HepG2 (cell line): Measurements from ENCODE around the gene YWHAQ. TPM values are rescaled to one million over a fixed set of nuclear protein-coding genes. Genes with fewer than 3 reads are reported as not detected.
A peak's percentile ranks its signal among the peaks of the same experiment; 100 is the strongest.

ENCODE experiments used
- ATF1 ChIP-seq: IDR thresholded peaks from 2 replicates; pipeline ENCODE4 v1.6.1; 2016; ENCODE audit warnings: mild to moderate bottlenecking, control low read depth
- ATF5 ChIP-seq: sonication (generic); formaldehyde crosslinking; IDR thresholded peaks from 2 replicates; pipeline ENCODE4 v1.4.0; 2020; ENCODE audit warnings: mild to moderate bottlenecking, low read depth, missing genetic modification reagents
- ATM ChIP-seq: fragments of 450-650 bp; IDR thresholded peaks from 2 replicates; pipeline ENCODE4 v1.7.1; 2017; ENCODE audit warnings: mild to moderate bottlenecking, borderline replicate concordance
- CHD4 ChIP-seq: fragments of 200-600 bp; sonication (generic); IDR thresholded peaks from 2 replicates; pipeline ENCODE4 v1.7.0; 2017; ENCODE audit warnings: mild to moderate bottlenecking, low read length, borderline replicate concordance
- ETV6 ChIP-seq: sonication (generic); formaldehyde crosslinking; conservative IDR thresholded peaks from 2 replicates; pipeline ENCODE4 v1.4.0; 2020; ENCODE audit warnings: missing genetic modification reagents
- HOXD1 ChIP-seq: sonication (generic); formaldehyde crosslinking; IDR thresholded peaks from 2 replicates; pipeline ENCODE4 v1.5.0; 2020; ENCODE audit warnings: missing genetic modification reagents
- MAFK ChIP-seq, 2 experiments: IDR thresholded peaks in 1 of 2; conservative IDR thresholded peaks in 1 of 2; 2 replicates each; pipeline ENCODE4 v1.6.1; 2011; ENCODE audit warnings: improper control_type of control experiment in 2 of 2, low read length in 2 of 2
- MEIS2 ChIP-seq: sonication (generic); formaldehyde crosslinking; IDR thresholded peaks from 2 replicates; pipeline ENCODE4 v1.9.0; 2021; ENCODE audit warnings: mild to moderate bottlenecking, missing genetic modification reagents
- MTERF4 ChIP-seq: sonication (generic); formaldehyde crosslinking; IDR thresholded peaks from 2 replicates; pipeline ENCODE4 v1.8.0; 2023; ENCODE audit warnings: mild to moderate bottlenecking, missing genetic modification reagents
- NFE2 ChIP-seq: sonication (generic); formaldehyde crosslinking; IDR thresholded peaks from 2 replicates; pipeline ENCODE4 v1.4.0; 2020; ENCODE audit warnings: missing genetic modification reagents
- RBAK ChIP-seq: sonication (generic); formaldehyde crosslinking; IDR thresholded peaks from 2 replicates; pipeline ENCODE4 v1.5.1; 2020; ENCODE audit warnings: mild to moderate bottlenecking, missing genetic modification reagents
- SCMH1 ChIP-seq: sonication (generic); formaldehyde crosslinking; IDR thresholded peaks from 2 replicates; pipeline ENCODE4 v1.9.0; 2021; ENCODE audit warnings: missing genetic modification reagents, mild to moderate bottlenecking, borderline replicate concordance
- SMARCE1 ChIP-seq: fragments of 450-650 bp; IDR thresholded peaks from 2 replicates; pipeline ENCODE4 v1.6.1; 2017; ENCODE audit warnings: borderline replicate concordance
- SP1 ChIP-seq, 2 experiments: fragments of 450-650 bp in 1 of 2; sonication (generic) in 1 of 2; formaldehyde crosslinking in 1 of 2; IDR thresholded peaks; 2 replicates each; pipeline versions ENCODE4 v1.4.0 to v1.6.1; 2016 to 2020; ENCODE audit warnings: missing genetic modification reagents in 1 of 2
- SRSF1 ChIP-seq: fragments of 200-400 bp; formaldehyde crosslinking; optimal IDR thresholded peaks from 2 replicates; pipeline ENCODE3; 2017; ENCODE audit warnings: mild to moderate bottlenecking, low read depth, low read length, moderate library complexity
- ZNF143 ChIP-seq: sonication (generic); formaldehyde crosslinking; IDR thresholded peaks from 2 replicates; pipeline ENCODE4 v1.4.0; 2020; ENCODE audit warnings: missing genetic modification reagents
- ZNF256 ChIP-seq: sonication (generic); formaldehyde crosslinking; conservative IDR thresholded peaks from 2 replicates; pipeline ENCODE4 v1.4.0; 2020; ENCODE audit warnings: missing genetic modification reagents
- ZNF296 ChIP-seq: sonication (generic); formaldehyde crosslinking; conservative IDR thresholded peaks from 2 replicates; pipeline ENCODE4 v1.5.0; 2020; ENCODE audit warnings: mild to moderate bottlenecking, missing genetic modification reagents
- ZNF329 ChIP-seq: sonication (generic); formaldehyde crosslinking; IDR thresholded peaks from 2 replicates; pipeline ENCODE4 v1.9.0; 2021; ENCODE audit warnings: low read depth, mild to moderate bottlenecking, missing genetic modification reagents
- ZNF354B ChIP-seq: sonication (generic); formaldehyde crosslinking; IDR thresholded peaks from 2 replicates; pipeline ENCODE4 v1.8.0; 2022; ENCODE audit warnings: mild to moderate bottlenecking, missing genetic modification reagents
- ZNF552 ChIP-seq: sonication (generic); formaldehyde crosslinking; IDR thresholded peaks from 2 replicates; pipeline ENCODE4 v1.9.0; 2022; ENCODE audit warnings: missing genetic modification reagents, mild to moderate bottlenecking, borderline replicate concordance
- ZNF782 ChIP-seq: sonication (generic); formaldehyde crosslinking; IDR thresholded peaks from 2 replicates; pipeline ENCODE4 v1.4.0; 2020; ENCODE audit warnings: missing genetic modification reagents, mild to moderate bottlenecking, borderline replicate concordance
- polyA plus RNA-seq, 8 experiments: library from polyadenylated mRNA; depleted of rRNA in 3 of 8; stranded (reverse) in 7 of 8; unstranded in 1 of 8; fragments of >200 nt; fragmentation: Illumina TruSeq in 4 of 8; extraction: Trizol in 4 of 8; gene quantifications; 2 replicates each; pipeline versions ENCODE4 v1.2.1 to v1.2.3, GENCODE V29; 2011 to 2016; ENCODE audit warnings: low read depth in 4 of 8, missing spikeins in 1 of 8, mixed read lengths in 1 of 8; ENCODE audit not compliant: insufficient read depth in 1 of 8
- total RNA-seq, 5 experiments: library from RNA; depleted of rRNA; stranded (reverse); fragments of >200 nt; fragmentation: Illumina TruSeq; extraction: Trizol; gene quantifications; 2 replicates each; pipeline ENCODE4 v1.2.3, GENCODE V29; 2016; ENCODE audit warnings: low read depth in 1 of 5
- TF ChIP-seq, protein P1 (sequence below): sonication (generic); formaldehyde crosslinking; conservative IDR thresholded peaks from 2 replicates; pipeline ENCODE4 v1.8.0; 2022; ENCODE audit warnings: low read depth, missing genetic modification reagents
- TF ChIP-seq, protein P2 (sequence below): sonication (generic); formaldehyde crosslinking; IDR thresholded peaks from 2 replicates; pipeline ENCODE4 v1.4.0; 2020; ENCODE audit warnings: missing genetic modification reagents
- TF ChIP-seq, protein P3 (sequence below): sonication (generic); formaldehyde crosslinking; IDR thresholded peaks from 2 replicates; pipeline ENCODE4 v1.5.1; 2020; ENCODE audit warnings: missing genetic modification reagents, mild to moderate bottlenecking, borderline replicate concordance

YWHAQ gene
- total and polyA plus RNA-seq, 2 of the 13 experiments (the other 11 are each of a cell fraction or from before 2014, with no cell fraction given): 160 to 304 TPM

- TF ChIP-seq SP1 (IDR thresholded peaks at IDR 0.05) (no peak), SP1 (CRISPR knock-in tag; IDR thresholded peaks at IDR 0.05) (peak; percentile 74), ZNF296 (CRISPR knock-in tag) (0 out of 2 replicates have a peak, but pooled peaks have one; percentile 51), SMARCE1 (no peak), ATM (no peak), MEIS2 (CRISPR knock-in tag) (peak; percentile 86), ZNF329 (CRISPR knock-in tag) (peak; percentile 70), ZNF143 (CRISPR knock-in tag) (peak; percentile 92), SCMH1 (CRISPR knock-in tag) (no peak), CHD4 (no peak), ZNF256 (CRISPR knock-in tag) (peak; percentile 23; the same call in 1 of the 2 replicates), ETV6 (CRISPR knock-in tag) (no peak; the same call in 1 of the 2 replicates), ZNF552 (CRISPR knock-in tag) (no peak), MAFK (conservative IDR thresholded peaks at IDR 0.05 in 1 of 2, IDR thresholded peaks at IDR 0.05 in 1 of 2; ENCODE audit: low read length in 2 of 2) (no peak), ZNF354B (CRISPR knock-in tag) (no peak), ATF1 (CRISPR knock-in tag) (no peak; the same call in 1 of the 2 replicates), RBAK (CRISPR knock-in tag) (0 out of 2 replicates have a peak, but pooled peaks have one; percentile 66), NFE2 (CRISPR knock-in tag) (no peak), ZNF782 (CRISPR knock-in tag) (no peak; the same call in 1 of the 2 replicates), HOXD1 (CRISPR knock-in tag) (peak; percentile 85; the same call in 1 of the 2 replicates), ATF5 (CRISPR knock-in tag) (peak; percentile 45; the same call in 1 of the 2 replicates), MTERF4 (CRISPR knock-in tag) (peak; percentile 95), SRSF1 (peak; percentile 81)
- TF ChIP-seq, protein P1, sequence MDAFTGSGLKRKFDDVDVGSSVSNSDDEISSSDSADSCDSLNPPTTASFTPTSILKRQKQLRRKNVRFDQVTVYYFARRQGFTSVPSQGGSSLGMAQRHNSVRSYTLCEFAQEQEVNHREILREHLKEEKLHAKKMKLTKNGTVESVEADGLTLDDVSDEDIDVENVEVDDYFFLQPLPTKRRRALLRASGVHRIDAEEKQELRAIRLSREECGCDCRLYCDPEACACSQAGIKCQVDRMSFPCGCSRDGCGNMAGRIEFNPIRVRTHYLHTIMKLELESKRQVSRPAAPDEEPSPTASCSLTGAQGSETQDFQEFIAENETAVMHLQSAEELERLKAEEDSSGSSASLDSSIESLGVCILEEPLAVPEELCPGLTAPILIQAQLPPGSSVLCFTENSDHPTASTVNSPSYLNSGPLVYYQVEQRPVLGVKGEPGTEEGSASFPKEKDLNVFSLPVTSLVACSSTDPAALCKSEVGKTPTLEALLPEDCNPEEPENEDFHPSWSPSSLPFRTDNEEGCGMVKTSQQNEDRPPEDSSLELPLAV (CRISPR knock-in tag): no peak
- TF ChIP-seq, protein P2, sequence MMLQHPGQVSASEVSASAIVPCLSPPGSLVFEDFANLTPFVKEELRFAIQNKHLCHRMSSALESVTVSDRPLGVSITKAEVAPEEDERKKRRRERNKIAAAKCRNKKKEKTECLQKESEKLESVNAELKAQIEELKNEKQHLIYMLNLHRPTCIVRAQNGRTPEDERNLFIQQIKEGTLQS: 0 out of 2 replicates have a peak, but pooled peaks have one; percentile 15
- TF ChIP-seq, protein P3, sequence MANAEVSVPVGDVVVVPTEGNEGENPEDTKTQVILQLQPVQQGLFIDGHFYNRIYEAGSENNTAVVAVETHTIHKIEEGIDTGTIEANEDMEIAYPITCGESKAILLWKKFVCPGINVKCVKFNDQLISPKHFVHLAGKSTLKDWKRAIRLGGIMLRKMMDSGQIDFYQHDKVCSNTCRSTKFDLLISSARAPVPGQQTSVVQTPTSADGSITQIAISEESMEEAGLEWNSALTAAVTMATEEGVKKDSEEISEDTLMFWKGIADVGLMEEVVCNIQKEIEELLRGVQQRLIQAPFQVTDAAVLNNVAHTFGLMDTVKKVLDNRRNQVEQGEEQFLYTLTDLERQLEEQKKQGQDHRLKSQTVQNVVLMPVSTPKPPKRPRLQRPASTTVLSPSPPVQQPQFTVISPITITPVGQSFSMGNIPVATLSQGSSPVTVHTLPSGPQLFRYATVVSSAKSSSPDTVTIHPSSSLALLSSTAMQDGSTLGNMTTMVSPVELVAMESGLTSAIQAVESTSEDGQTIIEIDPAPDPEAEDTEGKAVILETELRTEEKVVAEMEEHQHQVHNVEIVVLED (CRISPR knock-in tag): peak; percentile 96
Measured at GRCh38 chr2:9555297-9556120, 75.3 kb downstream of the YWHAQ start, which contains the start of gene ADAM17 (continued).
